Spleen (tissue), 11 donors: ENCODE data around the gene GRK5. TPM values are rescaled to one million over a fixed set of nuclear protein-coding genes. Genes with fewer than 3 reads are reported as not detected.

Source experiments
- DNase-seq: peaks from one replicate; pipeline ENCODE4 v3.0.0-alpha.2; 2020
- H3K27ac ChIP-seq, 8 donors: fragments of 200-600 bp; sonication (generic) in 7 of 8; 1 replicate in 4 of 8; 2 replicates in 4 of 8; pipeline versions ENCODE4 v1.5.0 to v1.8.0; 2016 to 2021; ENCODE audit warnings: inconsistent platforms in 4 of 8, mild to moderate bottlenecking in 4 of 8, moderate library complexity in 1 of 8
- H3K27me3 ChIP-seq, 7 donors: fragments of 200-600 bp; sonication (generic) in 6 of 7; replicated peaks in 1 of 7; 1 replicate in 4 of 7; 2 replicates in 3 of 7; pipeline versions ENCODE4 v1.5.0 to v1.8.0; 2016 to 2021; ENCODE audit warnings: inconsistent platforms in 3 of 7, mild to moderate bottlenecking in 1 of 7
- H3K36me3 ChIP-seq, 6 donors: fragments of 200-600 bp; sonication (generic) in 5 of 6; 1 replicate in 4 of 6; 2 replicates in 2 of 6; pipeline versions ENCODE4 v1.5.0 to v1.8.0; 2016 to 2021; ENCODE audit warnings: inconsistent platforms in 2 of 6
- H3K4me1 ChIP-seq, 6 donors: fragments of 200-600 bp; sonication (generic) in 5 of 6; 1 replicate in 3 of 6; 2 replicates in 3 of 6; pipeline versions ENCODE4 v1.5.0 to v1.8.0; 2016 to 2021; ENCODE audit warnings: inconsistent platforms in 3 of 6
- H3K4me3 ChIP-seq, 8 donors: fragments of 200-600 bp; sonication (generic) in 7 of 8; 1 replicate in 4 of 8; 2 replicates in 4 of 8; pipeline versions ENCODE4 v1.5.0 to v1.8.0; 2016 to 2021; ENCODE audit warnings: inconsistent platforms in 4 of 8, mild to moderate bottlenecking in 4 of 8, moderate library complexity in 2 of 8
- H3K9me3 ChIP-seq, 8 donors: fragments of 200-600 bp; sonication (generic) in 7 of 8; 1 replicate in 4 of 8; 2 replicates in 4 of 8; pipeline versions ENCODE4 v1.5.0 to v1.8.0; 2016 to 2021; ENCODE audit warnings: inconsistent platforms in 4 of 8
- CTCF ChIP-seq, 11 experiments: fragments of 200-600 bp in 7 of 11; fragments of 450-650 bp in 4 of 11; sonication (generic) in 4 of 11; IDR thresholded peaks in 8 of 11; conservative IDR thresholded peaks in 3 of 11; 1 replicate in 7 of 11; 2 replicates in 4 of 11; pipeline versions ENCODE4 v1.4.0 to v1.8.0; 2016 to 2021; ENCODE audit warnings: antibody characterized with exemption in 11 of 11, inconsistent platforms in 4 of 11, mild to moderate bottlenecking in 1 of 11
- POLR2A ChIP-seq, 3 donors: fragments of 450-650 bp; IDR thresholded peaks; one replicate each; pipeline ENCODE4 v1.5.1; 2017; ENCODE audit warnings: antibody characterized with exemption in 3 of 3, mild to moderate bottlenecking in 1 of 3
- POLR2AphosphoS5 ChIP-seq, 3 donors: sonication (generic); formaldehyde crosslinking; IDR thresholded peaks; one replicate each; pipeline ENCODE4 v1.5.1; 2017; ENCODE audit warnings: antibody characterized with exemption in 3 of 3
- WGBS, 5 donors: extraction: QIAGEN DNeasy Blood & Tissue Kit in 3 of 5; methylation state at CpG; one replicate each; pipeline versions ENCODE4 v1.1.5 to v1.1.7; 2013 to 2018; 5-methylcytosine and 5-hydroxymethylcytosine counted together
- intact Hi-C: fragments of 100-400 bp; cut with DNase I; formaldehyde crosslinking; loops from one replicate; pipeline ENCODE4 v1.15.0; 2023; ENCODE audit warnings: low total_unique reads
- polyA plus RNA-seq, 3 donors: library from polyadenylated mRNA; stranded (reverse); fragments of 200-250 nt; gene quantifications; one replicate each; pipeline ENCODE4 v1.2.1, GENCODE V29; 2013
- total RNA-seq, 7 donors: library from RNA; depleted of rRNA in 3 of 7; stranded (reverse); fragments of >200 nt in 3 of 7; fragmentation: NEBNext Ultra II Directional in 4 of 7; extraction: Animal tissue kit (Norgen Biotek cat#: 25700) in 4 of 7; gene quantifications; one replicate each; pipeline versions ENCODE4 v1.1.0 to v1.2.1, GENCODE V29; 2016 to 2021
- donor health status: healthy with polysubstance abuse.
- donor health status: DM: no; HTN: no; CAD: no; lungs with moderate emphysema.
- donor health status: DM: no; HTN: no; CAD: no.
- donor health status: Bipolar disorder and iron deficiency.
- donor health status: healthy.
- donor health status: DM: no; HTN: no; CAD: no.
- donor health status: DM: yes; HTN: yes; CAD: no.

Gene GRK5
- total and polyA plus RNA-seq, 10 donors: 15.5 to 85.2 (median 52.1) TPM

DNA sequence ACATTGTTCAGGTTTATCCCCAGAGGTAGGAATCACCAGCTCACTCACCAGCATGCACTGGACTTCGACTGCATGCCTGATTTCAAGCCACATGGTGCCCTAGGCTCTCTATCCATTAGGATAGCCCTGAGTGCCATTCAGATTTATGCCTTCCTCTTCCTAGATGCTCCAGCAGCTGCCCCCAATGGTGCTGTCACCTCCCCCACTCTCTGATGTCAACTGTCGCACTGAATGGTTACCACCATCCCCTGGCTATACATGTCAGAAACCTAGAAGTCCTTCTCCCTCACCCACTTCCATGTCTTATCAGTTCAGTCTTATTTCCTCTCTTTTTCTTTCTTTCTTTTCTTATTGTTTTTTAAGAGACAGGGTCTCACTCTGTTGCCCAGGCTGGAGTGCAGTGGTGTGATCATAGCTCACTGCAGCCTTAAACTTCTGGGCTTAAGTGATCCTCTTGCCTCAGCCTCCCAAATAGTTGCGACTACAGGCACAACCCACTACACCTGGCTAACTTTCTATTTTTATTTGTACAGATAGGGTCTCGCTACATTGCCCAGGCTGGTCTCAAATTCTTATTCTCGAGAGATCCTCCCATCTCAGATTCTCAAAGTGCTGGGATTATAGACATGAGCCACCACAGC lies 44.8 kb upstream of the GRK5 start:
- peaks cover 5 to 49% (median 22%) of the 10 kb centered on the region in 6 donors for H3K4me1 ChIP-seq
- 85 to 97% (median 91%) methylated on average over 5 of the region's 5 CpGs for WGBS, 5 donors
- TF ChIP-seq CTCF (IDR thresholded peaks at IDR 0.05 in 8 of 11, conservative IDR thresholded peaks at IDR 0.05 in 3 of 11) (no peak), POLR2A (IDR thresholded peaks at IDR 0.05) (no peak), POLR2AphosphoS5 (IDR thresholded peaks at IDR 0.05) (no peak)
- no peak overlapping the region for H3K27ac ChIP-seq
- DNase-seq: no peak
- peaks cover 0 to 59% (median 27%) of the 10 kb centered on the region in 6 donors for H3K36me3 ChIP-seq
- intact Hi-C loops: no loop called here
- no peaks in the 10 kb centered on the region for H3K9me3 ChIP-seq
- H3K27me3 ChIP-seq: no peaks in the 10 kb centered on the region
- no peak overlapping the region for H3K4me3 ChIP-seq

GRCh38 chr10:119165171-119166117 lies 41.9 kb upstream of the GRK5 start, which contains the start of gene SFXN4:
Gene SFXN4 (minus strand): TSS chr10:119165714. CDS start chr10:119165647, 67 bp downstream.
- Histone ChIP-seq H3K36me3 (peaks cover 0 to 59% (median 31%) of the 10 kb centered on the region in 6 donors), H3K27ac (peak within 1 kb of the TSS; percentile 87 to 94 (median 90)), H3K4me1 (peaks cover 5 to 49% (median 22%) of the 10 kb centered on the region in 6 donors), H3K27me3 (no peaks in the 10 kb centered on the region), H3K9me3 (no peaks in the 10 kb centered on the region), H3K4me3 (peak within 1 kb of the TSS; percentile 71 to 97 (median 84))
- DNase-seq: peak; percentile 96
- WGBS, 5 donors: 1% methylated on average over 46 to 90 of the region's 90 CpGs
- peak; percentile 90 to 93 (median 90) for TF ChIP-seq POLR2AphosphoS5 (IDR thresholded peaks at IDR 0.05)
- TF ChIP-seq POLR2A (IDR thresholded peaks at IDR 0.05): peak in 1 of 3 donors; percentile 39
- peak in 5 of 11 experiments; percentile 20 to 38 (median 30) for TF ChIP-seq CTCF (IDR thresholded peaks at IDR 0.05 in 8 of 11, conservative IDR thresholded peaks at IDR 0.05 in 3 of 11)
- intact Hi-C loops: no loop called here

- no peak for DNase-seq
- peaks cover 5 to 49% (median 22%) of the 10 kb centered on the region in 6 donors for H3K4me1 ChIP-seq
- intact Hi-C loops: no loop called here
- whole genome bisulfite sequencing, 5 donors: 53 to 66% (median 56%) methylated on average over 7 of the region's 7 CpGs
- peak overlapping the region; percentile 87 to 94 (median 90) for H3K27ac ChIP-seq
- no peaks in the 10 kb centered on the region for H3K27me3 ChIP-seq
- no peak for TF ChIP-seq POLR2AphosphoS5 (IDR thresholded peaks at IDR 0.05)
- TF ChIP-seq POLR2A (IDR thresholded peaks at IDR 0.05): no peak
- TF ChIP-seq CTCF (IDR thresholded peaks at IDR 0.05 in 8 of 11, conservative IDR thresholded peaks at IDR 0.05 in 3 of 11): no peak
- H3K9me3 ChIP-seq: no peaks in the 10 kb centered on the region
- H3K4me3 ChIP-seq: peak overlapping the region; percentile 71 to 97 (median 84)
- peaks cover 0 to 59% (median 33%) of the 10 kb centered on the region in 6 donors for H3K36me3 ChIP-seq
These were observed 41.3 kb upstream of the GRK5 start for GRCh38 chr10:119166118-119166500.
